SK-N-SH treated with all-trans-retinoic acid at 6 μM for 48 hours (cell line): ENCODE data around the gene SV2B.

Source experiments
- ATAC-seq: fragments of 200-7000 bp; cut with Tn5 transposase; 3 replicates; pipeline ENCODE4 v1.9.1; 2020; ENCODE audit warnings: mild to moderate bottlenecking, moderate library complexity
- ARNTL ChIP-seq: fragments of 450-650 bp; formaldehyde crosslinking; IDR thresholded peaks from 2 replicates; pipeline ENCODE4 v1.5.0; 2020; ENCODE audit warnings: low read depth, mild to moderate bottlenecking, moderate library complexity, borderline replicate concordance
- BACH2 ChIP-seq: fragments of 250-450 bp; sonication (Bioruptor Pico); IDR thresholded peaks from 2 replicates; pipeline ENCODE4 v1.9.0; 2021; ENCODE audit warnings: mild to moderate bottlenecking, borderline replicate concordance
- CREB5 ChIP-seq: fragments of 250-450 bp; sonication (Bioruptor Pico); IDR thresholded peaks from 2 replicates; pipeline ENCODE4 v1.5.1; 2020; ENCODE audit warnings: low read depth, mild to moderate bottlenecking, moderate library complexity
- CSDC2 ChIP-seq: fragments of 250-450 bp; sonication (Bioruptor Pico); IDR thresholded peaks from 2 replicates; pipeline ENCODE4 v1.5.0; 2020; ENCODE audit warnings: mild to moderate bottlenecking, moderate library complexity
- CSRNP3 ChIP-seq: fragments of 250-450 bp; sonication (Bioruptor Pico); IDR thresholded peaks from 2 replicates; pipeline ENCODE4 v1.5.1; 2021; ENCODE audit warnings: mild to moderate bottlenecking, moderate library complexity
- GLIS3 ChIP-seq: fragments of 250-450 bp; sonication (Bioruptor Pico); IDR thresholded peaks from 2 replicates; pipeline ENCODE4 v1.5.0; 2020; ENCODE audit warnings: mild to moderate bottlenecking, moderate library complexity
- ISL1 ChIP-seq: fragments of 250-450 bp; sonication (Bioruptor Pico); IDR thresholded peaks from 2 replicates; pipeline ENCODE4 v2.1.2; 2022; ENCODE audit warnings: mild to moderate bottlenecking, moderate library complexity
- PATZ1 ChIP-seq: fragments of 250-450 bp; sonication (Bioruptor Pico); IDR thresholded peaks from 2 replicates; pipeline ENCODE4 v1.8.0; 2020; ENCODE audit warnings: mild to moderate bottlenecking, moderate library complexity, borderline replicate concordance
- POU6F1 ChIP-seq: fragments of 250-450 bp; sonication (Bioruptor Pico); IDR thresholded peaks from 2 replicates; pipeline ENCODE4 v1.8.0; 2021; ENCODE audit warnings: low read depth, mild to moderate bottlenecking, moderate library complexity, borderline replicate concordance
- PPARA ChIP-seq: fragments of 250-450 bp; sonication (Bioruptor Pico); IDR thresholded peaks from 2 replicates; pipeline ENCODE4 v1.5.0; 2020; ENCODE audit warnings: mild to moderate bottlenecking, borderline replicate concordance
- TCF4 ChIP-seq: fragments of 250-450 bp; sonication (Bioruptor Pico); IDR thresholded peaks from 2 replicates; pipeline ENCODE4 v1.8.0; 2021; ENCODE audit warnings: mild to moderate bottlenecking, moderate library complexity, borderline replicate concordance
- TSHZ2 ChIP-seq: fragments of 250-450 bp; sonication (Bioruptor Pico); IDR thresholded peaks from 2 replicates; pipeline ENCODE4 v1.5.0; 2020; ENCODE audit warnings: mild to moderate bottlenecking, moderate library complexity
- ZC3H10 ChIP-seq: fragments of 250-450 bp; sonication (Bioruptor Pico); IDR thresholded peaks from 2 replicates; pipeline ENCODE4 v1.5.1; 2021; ENCODE audit warnings: mild to moderate bottlenecking, moderate library complexity
- ZFP30 ChIP-seq: fragments of 450-650 bp; formaldehyde crosslinking; IDR thresholded peaks from 2 replicates; pipeline ENCODE4 v1.5.0; 2022; ENCODE audit warnings: mild to moderate bottlenecking, moderate library complexity
- ZNF70 ChIP-seq: fragments of 450-650 bp; formaldehyde crosslinking; IDR thresholded peaks from 2 replicates; pipeline ENCODE4 v1.5.0; 2020; ENCODE audit warnings: mild to moderate bottlenecking, moderate library complexity

SV2B gene

GRCh38 chr15:91202510-91203102, 102.5 kb downstream of the SV2B start (continued):
- no peak for TF ChIP-seq CSRNP3 (CRISPR knock-in tag)
- TF ChIP-seq, all 23 proteins: peak for 0

GRCh38 chr15:91203619-91204203, 103.7 kb downstream of the SV2B start:
- ATAC-seq: no peak
- TF ChIP-seq ZC3H10 (CRISPR knock-in tag) (no peak), CREB5 (CRISPR knock-in tag) (no peak), ZFP30 (no peak), PATZ1 (CRISPR knock-in tag) (no peak)

- TF ChIP-seq PPARA (CRISPR knock-in tag): no peak
- ATAC-seq: no peak
These were observed 108.3 kb downstream of the SV2B start for GRCh38 chr15:91208371-91208770.

- TF ChIP-seq ARNTL (CRISPR knock-in tag) (no peak), ZNF70 (CRISPR knock-in tag) (no peak), CSDC2 (CRISPR knock-in tag) (no peak), TCF4 (CRISPR knock-in tag) (no peak), BACH2 (CRISPR knock-in tag) (no peak), ZFP30 (no peak), CSRNP3 (CRISPR knock-in tag) (no peak), ISL1 (CRISPR knock-in tag) (no peak), PPARA (CRISPR knock-in tag) (no peak), GLIS3 (CRISPR knock-in tag) (no peak), POU6F1 (CRISPR knock-in tag) (no peak), TSHZ2 (no peak), ZC3H10 (CRISPR knock-in tag) (no peak)
- ATAC-seq: no peak
These were observed 109.3 kb downstream of the SV2B start for GRCh38 chr15:91209318-91209717.
